Measurements from ENCODE around the gene DNAJB4.

DNAJB4 gene

GRCh38 chr1:78004719-78005447 is at the start of gene DNAJB4:
Gene DNAJB4 (plus strand): TSS chr1:78004939. CDS start chr1:78005111, 172 bp downstream.
- TF ChIP-seq CTCF (IDR thresholded peaks at IDR 0.05; ENCODE audit: low read depth, low read length): no peak
- in situ Hi-C loops (cut with HindIII; ENCODE audit: low sequenced_read_pairs): no loop called here
- peak within 1 kb of the TSS; percentile 77 for H3K4me3 ChIP-seq (ENCODE audit: low read depth, low read length)
- peak; percentile 98 for DNase-seq (ENCODE audit: low read depth, low spot score)

GRCh38 chr1:77955709-77956108 is 49.0 kb upstream of the DNAJB4 start:
- in situ Hi-C loops (cut with HindIII; ENCODE audit: low sequenced_read_pairs): no loop called here
- no peak for DNase-seq (ENCODE audit: low read depth, low spot score)
- H3K4me3 ChIP-seq (ENCODE audit: low read depth, low read length): no peak overlapping the region
- no peak for TF ChIP-seq CTCF (IDR thresholded peaks at IDR 0.05; ENCODE audit: low read depth, low read length)

GRCh38 chr1:77956464-77956863 is 48.3 kb upstream of the DNAJB4 start:
- no peak for TF ChIP-seq CTCF (IDR thresholded peaks at IDR 0.05; ENCODE audit: low read depth, low read length)
- in situ Hi-C loops (cut with HindIII; ENCODE audit: low sequenced_read_pairs): no loop called here
- no peak for DNase-seq (ENCODE audit: low read depth, low spot score)

GRCh38 chr1:77958391-77958790 is 46.3 kb upstream of the DNAJB4 start:
- TF ChIP-seq CTCF (IDR thresholded peaks at IDR 0.05; ENCODE audit: low read depth, low read length): no peak
- in situ Hi-C loops (cut with HindIII; ENCODE audit: low sequenced_read_pairs): no loop called here
- H3K4me3 ChIP-seq (ENCODE audit: low read depth, low read length): no peak overlapping the region
- no peak for DNase-seq (ENCODE audit: low read depth, low spot score)

More at GRCh38 chr1:77956464-77956863, 48.3 kb upstream of the DNAJB4 start:
- no peak overlapping the region for H3K4me3 ChIP-seq (ENCODE audit: low read depth, low read length)

- no peak for TF ChIP-seq CTCF (IDR thresholded peaks at IDR 0.05; ENCODE audit: low read depth, low read length)
- no peak for DNase-seq (ENCODE audit: low read depth, low spot score)
- no peak overlapping the region for H3K4me3 ChIP-seq (ENCODE audit: low read depth, low read length)
- in situ Hi-C loops (cut with HindIII; ENCODE audit: low sequenced_read_pairs): no loop called here
These were observed 45.9 kb upstream of the DNAJB4 start for GRCh38 chr1:77958850-77959249.

GRCh38 chr1:77961392-77961791 is 43.3 kb upstream of the DNAJB4 start:
- no peak for TF ChIP-seq CTCF (IDR thresholded peaks at IDR 0.05; ENCODE audit: low read depth, low read length)
- DNase-seq (ENCODE audit: low read depth, low spot score): no peak
- H3K4me3 ChIP-seq (ENCODE audit: low read depth, low read length): no peak overlapping the region
- in situ Hi-C loops (cut with HindIII; ENCODE audit: low sequenced_read_pairs): no loop called here
